ENCODE data around the gene SGSM2. TPM values are rescaled to one million over a fixed set of nuclear protein-coding genes. Genes with fewer than 3 reads are reported as not detected.
A peak's percentile ranks its signal among the peaks of the same experiment; 100 is the strongest.
"Not testable (repeated sequence)": the region's sequence is repeated elsewhere in the genome, so short reads cannot be mapped to it uniquely, and the experiment has no call there.

The SGSM2 gene
- 3.1 and 11.2 TPM in 2 replicates for total RNA-seq (2014; rRNA removed; shearing (Covaris generic))

DNA sequence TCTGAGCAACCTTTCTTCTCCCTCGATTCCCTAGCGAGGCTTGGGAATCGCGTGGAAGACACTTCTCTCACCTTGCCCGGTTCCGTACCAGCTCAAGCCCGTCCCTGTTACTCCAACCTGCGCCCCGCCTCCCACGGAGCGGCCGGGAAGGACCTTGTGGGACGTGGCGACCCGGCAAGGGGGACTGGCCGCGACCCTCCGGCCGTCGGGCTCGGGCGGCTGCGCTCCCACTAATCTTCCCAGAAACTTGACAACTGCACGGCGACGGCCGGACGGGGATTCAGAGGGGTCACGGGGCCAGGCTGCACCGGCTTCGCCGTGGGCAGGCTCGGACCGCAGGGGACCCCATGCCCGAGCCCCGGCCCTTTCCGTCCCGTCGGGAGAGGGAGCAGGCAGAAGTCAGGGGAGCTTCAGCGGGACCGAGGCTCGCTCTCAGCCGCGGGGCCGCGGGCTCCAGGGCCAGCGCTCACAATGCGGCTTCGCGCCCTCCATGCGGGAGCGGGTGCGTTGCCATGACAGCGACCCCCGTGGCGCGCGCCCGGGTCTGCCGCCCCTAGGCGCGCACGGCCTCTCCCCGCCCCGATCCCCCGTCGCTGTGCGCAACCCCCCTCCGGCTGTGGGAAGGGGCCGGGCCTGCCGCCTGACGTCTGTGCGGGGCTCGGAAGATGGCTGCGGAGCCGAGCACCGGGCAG lies at the start of gene SGSM2:
SGSM2 (plus strand) TSS at position 650 of the 692 bp plus-strand sequence. CDS start 188 bp downstream, outside the sequence.
- DNase-seq (ENCODE audit: low spot score), result no peak

- DNase-seq (ENCODE audit: low spot score), result no peak
Observed at GRCh38 chr17:2289878-2290478, 47.3 kb upstream of the SGSM2 start.

GRCh38 chr17:2292100-2292499 lies 45.2 kb upstream of the SGSM2 start:
- DNase-seq (ENCODE audit: low spot score), result no peak

GRCh38 chr17:2295575-2295974 lies 41.7 kb upstream of the SGSM2 start:
- DNase-seq (ENCODE audit: low spot score), result no peak

DNA sequence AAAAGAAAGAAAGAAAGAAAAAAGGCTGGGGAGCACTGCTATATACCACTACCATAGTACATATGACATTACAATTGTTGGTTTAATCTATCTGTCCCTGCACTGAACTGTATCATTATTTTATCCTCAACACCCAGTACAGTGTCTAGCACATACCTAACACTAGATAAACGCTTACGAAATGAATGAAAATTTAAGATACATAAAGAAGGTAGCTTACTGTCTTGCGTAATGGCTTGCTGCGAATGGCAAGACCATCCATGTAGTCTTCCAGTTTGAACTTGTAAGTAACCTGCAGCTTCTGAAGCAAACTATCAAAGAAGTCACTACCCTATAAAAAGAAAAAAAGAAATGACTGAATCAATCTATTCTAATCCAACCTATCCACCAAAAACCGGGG lies 40.3 kb upstream of the SGSM2 start:
- DNase-seq (ENCODE audit: low spot score), result no peak

DNA sequence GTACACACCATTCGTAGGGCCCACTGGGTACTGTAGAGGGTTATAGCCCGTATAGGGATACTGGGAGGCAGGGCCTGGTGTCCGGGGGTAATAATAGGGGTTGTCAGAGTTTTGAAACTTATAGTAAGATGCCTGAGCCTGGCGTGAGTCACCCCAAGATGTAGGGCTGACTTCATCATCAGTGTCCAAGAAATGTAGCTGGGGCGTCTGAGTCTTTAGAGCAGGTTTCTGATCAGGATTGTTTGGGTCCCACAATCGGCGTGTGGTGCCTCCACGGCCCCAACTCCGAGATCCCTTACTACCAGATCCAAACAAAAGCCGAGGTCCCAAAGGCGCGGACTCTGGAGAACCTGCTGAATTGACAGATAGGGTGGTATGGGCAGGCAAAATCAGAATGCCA lies 38.2 kb upstream of the SGSM2 start:
- no peak for DNase-seq (ENCODE audit: low spot score)

DNA sequence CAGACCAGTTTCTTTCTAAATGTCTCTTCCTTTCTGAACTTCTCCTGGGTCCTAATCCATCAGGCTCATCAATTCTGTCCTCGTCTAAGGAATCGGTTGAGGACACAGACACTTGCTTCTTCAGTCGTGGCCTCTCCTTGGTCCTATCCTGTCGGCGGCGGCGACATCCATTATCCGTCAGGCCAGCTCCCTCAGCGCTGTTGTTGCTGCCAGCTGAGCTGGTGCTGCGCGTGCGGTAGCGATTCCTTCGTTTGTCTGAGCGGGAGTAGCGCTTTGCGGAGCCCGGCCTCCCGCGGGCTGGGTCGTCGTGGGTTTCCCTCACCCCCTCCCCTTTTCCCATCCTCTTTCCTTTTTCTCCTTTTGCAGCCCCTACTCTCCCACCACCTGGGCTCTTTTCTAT lies 37.5 kb upstream of the SGSM2 start:
- DNase-seq (ENCODE audit: low spot score), result no peak

- DNase-seq (ENCODE audit: low spot score), result no peak
Observed at GRCh38 chr17:2302778-2303203, 34.5 kb upstream of the SGSM2 start.

DNA sequence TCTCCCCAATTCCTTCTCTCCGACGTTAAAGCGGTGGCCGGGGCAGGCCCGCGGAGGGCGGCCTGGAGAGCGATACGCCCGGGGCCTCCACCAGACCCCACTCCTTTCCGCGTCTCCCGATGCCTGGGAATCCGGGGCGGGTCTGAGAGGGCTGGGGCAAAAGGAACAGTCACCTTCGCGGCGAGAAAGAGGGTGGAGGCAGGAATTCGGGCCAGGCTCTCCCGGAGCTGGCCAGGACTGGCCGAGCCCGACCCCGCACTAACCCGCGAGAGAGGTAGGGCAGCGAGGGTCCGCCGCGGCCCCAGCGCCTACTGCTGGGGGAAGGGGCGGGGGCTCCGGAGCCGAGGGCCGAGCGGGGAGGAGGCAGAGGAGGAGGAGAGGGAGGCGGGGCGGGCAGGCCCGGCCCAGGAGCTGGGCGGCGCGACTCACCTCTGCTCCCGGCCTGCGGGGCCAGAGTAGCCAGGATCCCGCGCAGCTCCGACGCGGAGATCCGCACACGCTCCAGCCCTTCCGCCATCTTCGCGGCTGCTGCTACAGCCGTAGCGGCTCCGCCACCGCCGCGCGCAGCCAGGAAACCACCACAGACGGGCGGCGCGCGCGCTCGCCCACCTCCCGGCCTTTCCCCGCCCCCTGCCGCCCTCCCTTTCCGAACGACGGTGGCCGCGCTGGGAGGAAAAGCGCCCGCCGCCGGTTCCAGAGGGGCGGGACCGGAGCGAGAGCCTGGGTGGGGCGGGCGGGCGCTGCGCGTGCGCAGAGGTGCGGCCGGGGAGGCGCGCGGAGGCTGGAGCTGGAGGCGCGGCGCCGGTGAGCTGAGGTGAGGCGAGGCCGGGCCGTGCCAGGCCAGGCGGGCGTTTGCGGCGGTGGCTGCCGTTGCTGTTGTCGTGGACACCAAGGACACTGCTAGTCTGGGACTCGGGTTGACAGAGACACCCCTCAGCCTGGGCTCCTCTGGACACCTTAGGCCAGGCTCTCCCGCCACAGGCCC lies 33.8 kb upstream of the SGSM2 start, which contains the start of the genes SMG6 and SRR:
SMG6 (minus strand) TSS at position 582 of the 985 bp plus-strand sequence; CDS start at position 517, 65 bp downstream.
SRR (plus strand) TSS at position 747 of the 985 bp plus-strand sequence. CDS start 11,611 bp downstream, outside the sequence.
- DNase-seq (ENCODE audit: low spot score), result peak; percentile 41

- no peak for DNase-seq (ENCODE audit: low spot score)
Observed at GRCh38 chr17:2304931-2305330, 32.4 kb upstream of the SGSM2 start.

DNA sequence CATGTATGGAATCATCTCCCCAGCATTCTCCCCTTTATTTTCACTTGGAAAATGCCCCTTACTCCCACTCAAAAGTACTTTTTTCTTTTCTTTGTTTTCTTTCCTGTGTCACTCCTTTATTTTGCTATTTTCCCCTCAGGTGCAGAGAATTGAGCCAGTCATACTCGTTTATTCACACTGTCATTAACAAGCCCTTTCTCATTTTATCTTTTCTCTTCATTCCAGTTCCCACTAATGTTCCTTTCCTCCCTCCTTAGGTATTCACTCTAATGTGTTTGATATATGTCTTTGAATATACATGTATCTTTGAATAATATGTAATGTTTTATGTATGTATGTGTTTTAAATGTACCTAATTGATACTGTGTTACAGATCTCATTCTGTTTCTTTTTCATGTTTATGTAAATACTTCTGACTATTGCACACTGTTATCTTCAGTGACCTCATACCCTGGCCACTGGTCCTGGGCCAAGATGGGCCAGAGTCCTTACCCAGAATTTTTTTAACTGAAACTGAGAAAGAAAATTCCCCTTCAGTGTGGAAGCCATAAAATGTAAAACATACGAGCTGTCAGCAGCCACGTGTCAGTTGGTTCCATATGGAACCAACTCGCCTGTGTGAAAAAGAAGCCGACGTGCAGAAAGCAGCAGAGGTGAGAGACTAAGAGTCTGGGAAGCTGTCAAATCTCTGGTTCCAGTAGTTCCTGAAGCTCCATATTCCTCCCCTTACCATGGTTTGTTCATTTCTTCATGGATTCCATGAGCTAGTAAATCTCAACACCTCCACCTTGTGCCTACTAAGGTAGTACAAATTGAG lies 27.8 kb upstream of the SGSM2 start:
- no peak for DNase-seq (ENCODE audit: low spot score)

DNA sequence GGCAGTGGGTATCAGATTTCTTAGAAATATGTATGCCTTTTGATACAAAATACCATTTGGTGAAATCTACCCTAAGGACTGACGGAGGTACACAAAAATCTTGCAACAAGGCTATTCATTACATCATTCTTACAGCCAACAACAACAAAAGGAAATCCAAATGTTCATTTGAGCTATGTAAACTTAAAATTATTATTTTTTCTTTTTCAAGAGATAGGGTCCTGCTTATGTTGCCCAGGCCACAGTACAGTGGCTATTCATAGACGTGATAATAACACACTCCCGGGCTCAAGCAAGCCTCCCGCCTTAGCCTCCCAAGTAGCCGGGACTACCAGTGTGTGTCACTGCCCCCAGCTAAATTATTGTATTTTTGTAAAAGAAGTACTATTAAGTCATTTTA lies 24.6 kb upstream of the SGSM2 start:
- DNase-seq (ENCODE audit: low spot score), result no peak

DNA sequence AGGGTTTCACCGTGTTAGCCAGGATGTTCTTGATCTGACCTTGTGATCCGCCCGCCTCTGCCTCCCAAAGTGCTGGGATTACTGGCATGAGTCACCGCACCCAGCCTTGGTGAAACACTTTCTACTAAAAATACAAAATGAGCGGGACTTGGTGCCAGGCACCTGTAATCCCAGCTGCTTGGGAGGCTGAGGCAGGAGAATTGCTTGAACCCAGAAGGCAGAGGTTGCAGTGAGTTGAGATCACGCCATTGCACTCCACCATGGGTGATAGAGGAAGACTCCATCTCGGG lies 20.4 kb upstream of the SGSM2 start:
- DNase-seq (ENCODE audit: low spot score), result not testable (repeated sequence)

DNA sequence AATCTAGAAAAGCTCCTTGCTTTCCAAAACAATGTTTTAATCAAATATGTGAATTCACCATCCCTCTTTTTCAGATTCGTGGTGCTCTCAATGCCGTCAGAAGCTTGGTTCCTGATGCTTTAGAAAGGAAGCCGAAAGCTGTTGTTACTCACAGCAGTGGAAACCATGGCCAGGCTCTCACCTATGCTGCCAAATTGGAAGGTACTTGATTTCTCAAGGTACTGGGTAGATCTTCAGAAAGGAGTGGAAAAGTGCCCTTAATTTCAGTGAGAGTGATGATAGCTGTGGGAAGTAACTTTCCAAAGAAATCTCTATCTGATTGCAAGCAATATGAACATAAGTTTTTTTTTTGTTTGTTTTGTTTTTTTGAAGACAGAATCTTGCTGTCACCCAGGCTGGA lies 19.5 kb upstream of the SGSM2 start:
- DNase-seq (ENCODE audit: low spot score), result no peak

DNA sequence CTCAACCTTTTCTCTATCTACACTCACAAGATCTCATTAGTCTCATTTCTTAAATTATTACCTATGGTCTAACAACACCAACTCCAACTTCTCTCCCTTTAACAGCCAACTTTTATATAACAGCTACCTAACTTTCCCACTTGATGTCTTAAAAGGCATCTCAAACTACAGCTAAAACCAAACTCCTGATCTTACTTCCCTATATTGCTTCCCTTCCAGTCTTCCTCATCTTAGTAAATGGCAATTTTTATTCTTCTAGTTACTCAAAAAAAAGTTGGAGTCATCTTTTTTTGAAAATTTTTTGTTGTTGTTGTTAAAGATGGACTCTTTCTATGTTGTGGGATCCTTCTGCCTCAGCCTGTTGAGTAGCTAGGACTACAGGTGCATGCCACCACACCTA lies 18.2 kb upstream of the SGSM2 start:
- no peak for DNase-seq (ENCODE audit: low spot score)

DNA sequence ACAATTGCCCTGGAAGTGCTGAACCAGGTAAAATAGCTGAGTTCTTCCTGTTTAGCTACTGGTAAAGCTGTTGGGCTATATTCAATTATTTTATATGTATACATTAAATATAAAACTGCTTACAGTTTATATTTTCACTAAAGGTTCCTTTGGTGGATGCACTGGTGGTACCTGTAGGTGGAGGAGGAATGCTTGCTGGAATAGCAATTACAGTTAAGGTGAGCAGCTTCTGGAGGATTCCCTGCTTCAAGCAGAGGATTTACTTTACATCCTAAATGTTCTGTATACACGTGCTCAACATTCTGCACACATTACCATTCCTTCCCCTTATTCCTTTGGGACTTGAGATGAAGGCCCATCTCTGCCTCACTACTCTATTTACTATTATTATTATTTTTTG lies 15.9 kb upstream of the SGSM2 start:
- DNase-seq (ENCODE audit: low spot score), result no peak

DNA sequence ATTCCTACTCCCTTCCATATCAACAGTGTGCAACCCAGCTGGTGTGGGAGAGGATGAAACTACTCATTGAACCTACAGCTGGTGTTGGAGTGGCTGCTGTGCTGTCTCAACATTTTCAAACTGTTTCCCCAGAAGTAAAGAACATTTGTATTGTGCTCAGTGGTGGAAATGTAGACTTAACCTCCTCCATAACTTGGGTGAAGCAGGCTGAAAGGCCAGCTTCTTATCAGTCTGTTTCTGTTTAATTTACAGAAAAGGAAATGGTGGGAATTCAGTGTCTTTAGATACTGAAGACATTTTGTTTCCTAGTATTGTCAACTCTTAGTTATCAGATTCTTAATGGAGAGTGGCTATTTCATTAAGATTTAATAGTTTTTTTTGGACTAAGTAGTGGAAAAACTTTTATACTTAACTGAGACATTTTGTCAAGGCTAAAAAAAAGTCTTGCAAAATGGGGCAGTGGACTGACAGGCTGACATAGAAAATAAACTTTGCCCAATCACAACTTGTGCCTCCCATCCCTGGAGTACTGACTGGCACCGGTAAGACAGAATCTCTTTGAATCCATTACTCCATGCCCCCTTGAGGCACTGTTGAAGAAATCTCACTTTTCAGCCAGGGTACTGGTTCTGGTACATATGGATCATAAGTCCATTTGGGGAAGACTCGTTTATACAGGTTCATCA lies 13.5 kb upstream of the SGSM2 start:
- no peak for DNase-seq (ENCODE audit: low spot score)

- no peak for DNase-seq (ENCODE audit: low spot score)
Observed at GRCh38 chr17:2331303-2331702, 6.0 kb upstream of the SGSM2 start.

- no peak for DNase-seq (ENCODE audit: low spot score)
Observed at GRCh38 chr17:2335726-2336214, 1.5 kb upstream of the SGSM2 start.

DNA sequence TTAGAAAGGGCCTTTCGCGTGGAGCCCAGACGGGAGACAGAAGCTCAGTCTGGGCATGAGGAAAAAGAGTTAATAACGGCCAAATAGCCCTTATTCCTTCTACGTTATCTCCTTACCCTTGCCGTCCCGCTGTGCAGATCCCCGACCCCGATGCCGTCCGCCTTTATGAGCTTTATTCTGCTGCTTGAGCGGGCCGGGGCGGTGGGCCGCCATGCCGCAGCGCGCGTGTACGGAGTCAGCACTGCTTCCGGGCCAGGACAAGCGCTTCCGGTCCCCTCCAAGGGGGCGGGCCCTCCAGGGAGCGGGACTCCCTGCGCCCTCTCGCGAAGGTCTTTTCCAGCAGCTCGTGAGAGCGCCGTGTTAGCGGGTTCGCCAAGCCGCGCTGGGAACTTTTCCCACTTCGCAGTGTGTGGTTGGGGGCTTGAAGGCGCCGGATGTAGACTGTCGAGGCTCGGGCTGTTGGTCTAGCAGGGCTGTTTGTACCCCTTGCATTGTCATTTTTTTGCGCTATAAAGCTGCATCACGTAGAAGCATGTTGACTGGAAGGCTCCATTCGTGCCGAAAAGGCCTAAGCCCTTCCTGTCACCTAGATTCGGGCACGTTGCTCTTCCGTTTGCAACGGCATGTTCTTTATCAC lies 968 bp upstream of the SGSM2 start, which contains the start of gene TSR1:
TSR1 (minus strand) TSS at position 243 of the 637 bp plus-strand sequence; CDS start at position 213, 30 bp downstream.
- DNase-seq (ENCODE audit: low spot score), result peak; percentile 76
